HEK293 (cell line): Measurements from ENCODE around the gene PCNX3.

ENCODE experiments used
- CTCF ChIA-PET: fragments of 350-600 bp; formaldehyde crosslinking; extraction: SDS; loops from one replicate; lab custom pipeline; 2021; ENCODE audit warnings: antibody characterized with exemption; lab: Yijun Ruan, JAX
- POLR2A ChIA-PET: fragments of 300-600 bp; formaldehyde crosslinking; extraction: SDS; loops from one replicate; lab custom pipeline; 2020; ENCODE audit warnings: antibody characterized with exemption, inconsistent platforms; lab: Yijun Ruan, JAX
- H3K27ac ChIP-seq: fragments of 200-500 bp; sonication (Bioruptor generic); 2 replicates; pipeline ENCODE4 v1.5.1; 2014; ENCODE audit warnings: low read depth, low read length, control low read depth, inconsistent platforms; ENCODE audit errors: extremely low read depth
- H3K36me3 ChIP-seq, 2 experiments: fragments of 200-500 bp in 1 of 2; sonication (Bioruptor generic) in 1 of 2; 1 replicate in 1 of 2; 2 replicates in 1 of 2; pipeline ENCODE4 v1.5.1; 2014 to 2017; ENCODE audit warnings: inconsistent platforms in 2 of 2, low read length in 2 of 2; ENCODE audit not compliant: control insufficient read depth in 2 of 2, insufficient read depth in 1 of 2
- H3K4me1 ChIP-seq: fragments of 200-500 bp; sonication (Bioruptor generic); 2 replicates; pipeline ENCODE4 v1.5.1; 2014; ENCODE audit warnings: mild to moderate bottlenecking, low read length, inconsistent platforms; ENCODE audit not compliant: control insufficient read depth, insufficient read depth
- H3K4me3 ChIP-seq: 2 replicates; pipeline ENCODE4 v1.5.1; 2011; ENCODE audit warnings: low read depth, mild to moderate bottlenecking, control low read depth, low read length, moderate library complexity
- H3K9me3 ChIP-seq: fragments of 200-500 bp; sonication (Bioruptor generic); 2 replicates; pipeline ENCODE4 v1.5.1; 2014; ENCODE audit warnings: low read depth, low read length, inconsistent platforms; ENCODE audit not compliant: control insufficient read depth, insufficient read depth
- EGR2 ChIP-seq: fragments of 450-650 bp; formaldehyde crosslinking; IDR thresholded peaks from 2 replicates; pipeline ENCODE4 v1.5.1; 2016; ENCODE audit warnings: low read depth, missing biosample characterization, missing genetic modification characterization
- GLI4 ChIP-seq: fragments of 450-650 bp; formaldehyde crosslinking; IDR thresholded peaks from 2 replicates; pipeline ENCODE4 v1.5.1; 2016; ENCODE audit warnings: missing biosample characterization, missing genetic modification characterization
- KLF8 ChIP-seq: fragments of 450-650 bp; formaldehyde crosslinking; IDR thresholded peaks from 2 replicates; pipeline ENCODE4 v1.5.1; 2016; ENCODE audit warnings: missing biosample characterization, missing genetic modification characterization
- YY2 ChIP-seq: fragments of 450-650 bp; formaldehyde crosslinking; IDR thresholded peaks from 2 replicates; pipeline ENCODE4 v1.5.1; 2016; ENCODE audit warnings: missing biosample characterization, missing genetic modification characterization
- ZBTB1 ChIP-seq: fragments of 450-650 bp; formaldehyde crosslinking; IDR thresholded peaks from 2 replicates; pipeline ENCODE4 v1.5.1; 2016; ENCODE audit warnings: missing biosample characterization, missing genetic modification characterization
- ZNF140 ChIP-seq: fragments of 450-650 bp; formaldehyde crosslinking; IDR thresholded peaks from 2 replicates; pipeline ENCODE4 v1.5.1; 2016; ENCODE audit warnings: missing biosample characterization, missing genetic modification characterization
- ZNF211 ChIP-seq: fragments of 450-650 bp; formaldehyde crosslinking; IDR thresholded peaks from 2 replicates; pipeline ENCODE4 v1.5.1; 2016; ENCODE audit warnings: low read depth, missing biosample characterization, missing genetic modification characterization
- ZNF473 ChIP-seq: fragments of 450-650 bp; formaldehyde crosslinking; IDR thresholded peaks from 2 replicates; pipeline ENCODE4 v1.5.1; 2017; ENCODE audit warnings: missing biosample characterization, missing genetic modification characterization
- ZNF560 ChIP-seq: fragments of 450-650 bp; formaldehyde crosslinking; IDR thresholded peaks from 2 replicates; pipeline ENCODE4 v1.5.1; 2017; ENCODE audit warnings: missing biosample characterization, missing genetic modification characterization, borderline replicate concordance
- ZNF561 ChIP-seq: fragments of 450-650 bp; IDR thresholded peaks from 2 replicates; pipeline ENCODE4 v1.5.1; 2018; ENCODE audit warnings: missing biosample characterization, missing genetic modification characterization, borderline replicate concordance
- ZNF629 ChIP-seq: fragments of 450-650 bp; formaldehyde crosslinking; IDR thresholded peaks from 2 replicates; pipeline ENCODE4 v1.5.1; 2017; ENCODE audit warnings: missing biosample characterization, missing genetic modification characterization
- ZNF792 ChIP-seq: fragments of 450-650 bp; formaldehyde crosslinking; IDR thresholded peaks from 2 replicates; pipeline ENCODE4 v1.5.1; 2016; ENCODE audit warnings: missing biosample characterization, missing genetic modification characterization
- ZNF837 ChIP-seq: fragments of 450-650 bp; formaldehyde crosslinking; IDR thresholded peaks from 2 replicates; pipeline ENCODE4 v1.5.1; 2016; ENCODE audit warnings: missing biosample characterization, missing genetic modification characterization
- TF ChIP-seq, protein P1 (sequence below): fragments of 450-650 bp; formaldehyde crosslinking; conservative IDR thresholded peaks from 2 replicates; pipeline ENCODE4 v1.5.1; 2016; ENCODE audit warnings: low read depth, missing biosample characterization, missing genetic modification characterization
- TF ChIP-seq, protein P2 (sequence below): fragments of 450-650 bp; formaldehyde crosslinking; IDR thresholded peaks from 2 replicates; pipeline ENCODE4 v1.5.1; 2016; ENCODE audit warnings: missing biosample characterization, missing genetic modification characterization, borderline replicate concordance
- TF ChIP-seq, protein P3 (sequence below): fragments of 450-650 bp; formaldehyde crosslinking; IDR thresholded peaks from 2 replicates; pipeline ENCODE4; 2016; ENCODE audit warnings: missing biosample characterization, missing genetic modification characterization

PCNX3 gene

DNA sequence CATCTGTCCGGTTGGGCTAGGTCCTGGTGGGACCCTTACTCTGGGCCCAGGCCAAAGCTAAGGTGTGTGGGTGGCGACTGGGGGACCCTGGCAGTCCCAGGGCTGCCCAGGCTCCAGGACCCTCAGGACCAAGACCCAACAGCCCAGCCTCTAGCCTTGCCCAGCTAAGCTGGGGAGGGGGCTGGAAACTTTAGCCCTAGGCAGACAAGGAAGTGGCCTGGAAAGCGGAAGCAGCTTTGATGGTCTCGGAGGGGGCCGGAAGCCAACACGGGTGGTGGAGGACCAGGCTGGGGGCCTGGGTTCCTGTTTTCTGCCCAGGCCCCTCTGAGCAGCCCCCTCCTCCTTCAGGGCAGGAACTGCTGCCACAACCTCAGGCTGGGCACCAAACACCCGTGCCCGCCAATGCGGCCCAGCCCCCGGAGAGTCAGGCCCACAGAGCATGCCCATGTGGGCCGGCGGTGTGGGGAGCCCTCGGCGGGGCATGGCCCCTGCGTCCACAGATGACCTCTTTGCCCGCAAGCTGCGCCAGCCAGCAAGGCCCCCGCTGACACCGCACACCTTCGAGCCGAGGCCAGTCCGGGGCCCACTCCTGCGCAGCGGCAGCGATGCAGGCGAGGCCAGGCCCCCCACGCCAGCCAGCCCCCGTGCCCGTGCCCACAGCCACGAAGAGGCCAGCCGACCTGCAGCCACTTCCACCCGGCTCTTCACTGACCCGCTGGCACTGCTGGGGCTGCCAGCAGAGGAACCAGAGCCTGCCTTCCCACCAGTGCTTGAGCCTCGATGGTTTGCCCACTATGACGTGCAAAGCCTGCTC is 25.1 kb downstream of the PCNX3 start:
- POLR2A ChIA-PET: interaction anchor here (4.4 kb wide), 1 partner anchor 10 kb away, joined by 50 read pairs; no protein-coding TSS in a partner anchor
- Histone ChIP-seq H3K4me3 (no peak overlapping the region), H3K36me3 (peaks cover 0 to 48% of the 10 kb centered on the region in 2 experiments; a peak in 1 of 3 replicates), H3K9me3 (no peaks in the 10 kb centered on the region), H3K4me1 (no peaks in the 10 kb centered on the region), H3K27ac (no peak overlapping the region)
- CTCF ChIA-PET: interaction anchor here (0.6 kb wide), 2 partner anchors 13 to 88 kb away, joined by 3 to 5 read pairs; no protein-coding TSS in a partner anchor
- no peak for TF ChIP-seq ZBTB1 (tag by site-specific recombination)
- no peak for TF ChIP-seq EGR2
- TF ChIP-seq ZNF629 (tag by site-specific recombination): no peak
- TF ChIP-seq YY2: no peak
- TF ChIP-seq, protein P1, sequence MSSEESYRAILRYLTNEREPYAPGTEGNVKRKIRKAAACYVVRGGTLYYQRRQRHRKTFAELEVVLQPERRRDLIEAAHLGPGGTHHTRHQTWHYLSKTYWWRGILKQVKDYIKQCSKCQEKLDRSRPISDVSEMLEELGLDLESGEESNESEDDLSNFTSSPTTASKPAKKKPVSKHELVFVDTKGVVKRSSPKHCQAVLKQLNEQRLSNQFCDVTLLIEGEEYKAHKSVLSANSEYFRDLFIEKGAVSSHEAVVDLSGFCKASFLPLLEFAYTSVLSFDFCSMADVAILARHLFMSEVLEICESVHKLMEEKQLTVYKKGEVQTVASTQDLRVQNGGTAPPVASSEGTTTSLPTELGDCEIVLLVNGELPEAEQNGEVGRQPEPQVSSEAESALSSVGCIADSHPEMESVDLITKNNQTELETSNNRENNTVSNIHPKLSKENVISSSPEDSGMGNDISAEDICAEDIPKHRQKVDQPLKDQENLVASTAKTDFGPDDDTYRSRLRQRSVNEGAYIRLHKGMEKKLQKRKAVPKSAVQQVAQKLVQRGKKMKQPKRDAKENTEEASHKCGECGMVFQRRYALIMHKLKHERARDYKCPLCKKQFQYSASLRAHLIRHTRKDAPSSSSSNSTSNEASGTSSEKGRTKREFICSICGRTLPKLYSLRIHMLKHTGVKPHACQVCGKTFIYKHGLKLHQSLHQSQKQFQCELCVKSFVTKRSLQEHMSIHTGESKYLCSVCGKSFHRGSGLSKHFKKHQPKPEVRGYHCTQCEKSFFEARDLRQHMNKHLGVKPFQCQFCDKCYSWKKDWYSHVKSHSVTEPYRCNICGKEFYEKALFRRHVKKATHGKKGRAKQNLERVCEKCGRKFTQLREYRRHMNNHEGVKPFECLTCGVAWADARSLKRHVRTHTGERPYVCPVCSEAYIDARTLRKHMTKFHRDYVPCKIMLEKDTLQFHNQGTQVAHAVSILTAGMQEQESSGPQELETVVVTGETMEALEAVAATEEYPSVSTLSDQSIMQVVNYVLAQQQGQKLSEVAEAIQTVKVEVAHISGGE (tag by site-specific recombination): no peak
- TF ChIP-seq ZNF140 (tag by site-specific recombination): no peak
- TF ChIP-seq ZNF792 (tag by site-specific recombination): no peak
- TF ChIP-seq ZNF560 (tag by site-specific recombination): no peak
- TF ChIP-seq ZNF837 (tag by site-specific recombination): no peak
- TF ChIP-seq, protein P2, sequence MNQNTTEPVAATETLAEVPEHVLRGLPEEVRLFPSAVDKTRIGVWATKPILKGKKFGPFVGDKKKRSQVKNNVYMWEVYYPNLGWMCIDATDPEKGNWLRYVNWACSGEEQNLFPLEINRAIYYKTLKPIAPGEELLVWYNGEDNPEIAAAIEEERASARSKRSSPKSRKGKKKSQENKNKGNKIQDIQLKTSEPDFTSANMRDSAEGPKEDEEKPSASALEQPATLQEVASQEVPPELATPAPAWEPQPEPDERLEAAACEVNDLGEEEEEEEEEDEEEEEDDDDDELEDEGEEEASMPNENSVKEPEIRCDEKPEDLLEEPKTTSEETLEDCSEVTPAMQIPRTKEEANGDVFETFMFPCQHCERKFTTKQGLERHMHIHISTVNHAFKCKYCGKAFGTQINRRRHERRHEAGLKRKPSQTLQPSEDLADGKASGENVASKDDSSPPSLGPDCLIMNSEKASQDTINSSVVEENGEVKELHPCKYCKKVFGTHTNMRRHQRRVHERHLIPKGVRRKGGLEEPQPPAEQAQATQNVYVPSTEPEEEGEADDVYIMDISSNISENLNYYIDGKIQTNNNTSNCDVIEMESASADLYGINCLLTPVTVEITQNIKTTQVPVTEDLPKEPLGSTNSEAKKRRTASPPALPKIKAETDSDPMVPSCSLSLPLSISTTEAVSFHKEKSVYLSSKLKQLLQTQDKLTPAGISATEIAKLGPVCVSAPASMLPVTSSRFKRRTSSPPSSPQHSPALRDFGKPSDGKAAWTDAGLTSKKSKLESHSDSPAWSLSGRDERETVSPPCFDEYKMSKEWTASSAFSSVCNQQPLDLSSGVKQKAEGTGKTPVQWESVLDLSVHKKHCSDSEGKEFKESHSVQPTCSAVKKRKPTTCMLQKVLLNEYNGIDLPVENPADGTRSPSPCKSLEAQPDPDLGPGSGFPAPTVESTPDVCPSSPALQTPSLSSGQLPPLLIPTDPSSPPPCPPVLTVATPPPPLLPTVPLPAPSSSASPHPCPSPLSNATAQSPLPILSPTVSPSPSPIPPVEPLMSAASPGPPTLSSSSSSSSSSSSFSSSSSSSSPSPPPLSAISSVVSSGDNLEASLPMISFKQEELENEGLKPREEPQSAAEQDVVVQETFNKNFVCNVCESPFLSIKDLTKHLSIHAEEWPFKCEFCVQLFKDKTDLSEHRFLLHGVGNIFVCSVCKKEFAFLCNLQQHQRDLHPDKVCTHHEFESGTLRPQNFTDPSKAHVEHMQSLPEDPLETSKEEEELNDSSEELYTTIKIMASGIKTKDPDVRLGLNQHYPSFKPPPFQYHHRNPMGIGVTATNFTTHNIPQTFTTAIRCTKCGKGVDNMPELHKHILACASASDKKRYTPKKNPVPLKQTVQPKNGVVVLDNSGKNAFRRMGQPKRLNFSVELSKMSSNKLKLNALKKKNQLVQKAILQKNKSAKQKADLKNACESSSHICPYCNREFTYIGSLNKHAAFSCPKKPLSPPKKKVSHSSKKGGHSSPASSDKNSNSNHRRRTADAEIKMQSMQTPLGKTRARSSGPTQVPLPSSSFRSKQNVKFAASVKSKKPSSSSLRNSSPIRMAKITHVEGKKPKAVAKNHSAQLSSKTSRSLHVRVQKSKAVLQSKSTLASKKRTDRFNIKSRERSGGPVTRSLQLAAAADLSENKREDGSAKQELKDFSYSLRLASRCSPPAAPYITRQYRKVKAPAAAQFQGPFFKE: no peak
- TF ChIP-seq ZNF561 (tag by site-specific recombination): no peak
- no peak for TF ChIP-seq KLF8 (tag by site-specific recombination)
- no peak for TF ChIP-seq ZNF211
- TF ChIP-seq, protein P3, sequence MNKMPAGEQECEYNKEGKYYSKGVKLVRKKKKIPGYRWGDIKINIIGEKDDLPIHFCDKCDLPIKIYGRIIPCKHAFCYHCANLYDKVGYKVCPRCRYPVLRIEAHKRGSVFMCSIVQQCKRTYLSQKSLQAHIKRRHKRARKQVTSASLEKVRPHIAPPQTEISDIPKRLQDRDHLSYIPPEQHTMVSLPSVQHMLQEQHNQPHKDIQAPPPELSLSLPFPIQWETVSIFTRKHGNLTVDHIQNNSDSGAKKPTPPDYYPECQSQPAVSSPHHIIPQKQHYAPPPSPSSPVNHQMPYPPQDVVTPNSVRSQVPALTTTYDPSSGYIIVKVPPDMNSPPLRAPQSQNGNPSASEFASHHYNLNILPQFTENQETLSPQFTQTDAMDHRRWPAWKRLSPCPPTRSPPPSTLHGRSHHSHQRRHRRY (tag by site-specific recombination): no peak
- no peak for TF ChIP-seq GLI4 (tag by site-specific recombination)
- TF ChIP-seq ZNF473: no peak
